ELF-1 (cell line): ENCODE results near the gene KRTAP12-3.

Experiments used
- DNase-seq: peaks from one replicate; pipeline ENCODE4 v3.0.0-alpha.2; 2016; ENCODE audit warnings: low read depth, low spot score

The KRTAP12-3 gene

GRCh38 chr21:44650973-44651675, 6.6 kb upstream of the KRTAP12-3 start:
- DNase-seq, result no peak

DNA sequence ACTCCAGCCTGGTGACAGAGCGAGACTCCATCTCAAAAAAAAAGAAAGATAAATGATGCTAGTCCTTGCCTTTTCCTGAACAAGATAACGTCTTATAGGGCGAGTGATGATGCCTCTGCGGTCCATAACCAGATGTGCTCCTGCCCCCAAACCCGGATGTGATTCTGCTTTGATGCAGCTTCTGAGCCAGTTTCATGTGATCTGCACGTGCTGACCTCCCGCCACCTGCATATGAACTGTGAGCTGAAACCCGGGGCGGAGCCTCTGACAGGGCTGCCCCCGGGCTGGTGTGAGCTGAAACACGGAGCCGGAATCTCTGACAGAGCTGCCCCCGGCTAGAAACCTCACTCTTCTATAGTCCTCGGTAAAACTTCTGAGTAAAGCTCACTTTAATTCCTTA, 4.6 kb upstream of the KRTAP12-3 start:
- DNase-seq, result peak; percentile 27

GRCh38 chr21:44653656-44654575, 3.8 kb upstream of the KRTAP12-3 start:
- DNase-seq, result no peak

- DNase-seq, result no peak
Observed at GRCh38 chr21:44654576-44655175, 3.1 kb upstream of the KRTAP12-3 start, which contains the start of gene KRTAP12-4. TSS of gene KRTAP12-4 (minus strand) at chr21:44654659. CDS start at chr21:44654614, 45 bp downstream.

GRCh38 chr21:44656868-44657267, 864 bp upstream of the KRTAP12-3 start:
- DNase-seq, result no peak

GRCh38 chr21:44658541-44658910, 794 bp downstream of the KRTAP12-3 start:
- no peak for DNase-seq

DNA sequence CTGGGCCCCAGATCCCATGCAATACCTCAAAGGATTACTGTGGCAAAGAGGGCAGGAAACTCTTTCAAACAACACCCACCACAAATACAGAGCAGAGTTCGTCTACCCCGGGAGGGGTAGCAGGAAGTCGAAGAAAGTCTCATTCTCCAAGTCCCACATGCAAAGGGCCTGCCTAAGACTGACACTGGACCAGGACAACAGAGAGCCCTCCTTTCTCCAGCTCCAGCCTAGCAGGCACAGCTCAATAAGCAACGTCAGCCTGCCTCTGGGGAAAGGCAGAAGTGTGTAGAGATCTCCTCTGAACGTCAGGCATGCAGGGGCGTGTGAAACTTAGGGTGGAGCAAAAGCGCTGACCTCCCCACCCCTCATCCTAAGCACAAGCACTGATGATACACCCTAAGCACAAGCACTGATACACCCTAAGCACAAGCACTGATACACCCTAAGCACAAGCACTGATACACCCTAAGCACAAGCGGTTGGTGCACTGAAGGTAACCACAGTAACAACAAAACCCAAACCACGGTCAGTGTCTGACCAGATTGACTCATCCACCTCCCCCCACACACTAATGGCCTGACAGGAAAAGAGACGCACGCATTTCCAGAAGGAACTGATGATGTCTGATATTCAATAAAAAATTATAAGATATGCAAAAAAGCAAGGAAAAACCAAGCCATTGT, 1.3 kb downstream of the KRTAP12-3 start:
- DNase-seq, result no peak

- DNase-seq, result peak; percentile 30
Observed at GRCh38 chr21:44661567-44661966, 3.8 kb downstream of the KRTAP12-3 start.

GRCh38 chr21:44664691-44665090, 7.0 kb downstream of the KRTAP12-3 start:
- DNase-seq, result no peak

DNA sequence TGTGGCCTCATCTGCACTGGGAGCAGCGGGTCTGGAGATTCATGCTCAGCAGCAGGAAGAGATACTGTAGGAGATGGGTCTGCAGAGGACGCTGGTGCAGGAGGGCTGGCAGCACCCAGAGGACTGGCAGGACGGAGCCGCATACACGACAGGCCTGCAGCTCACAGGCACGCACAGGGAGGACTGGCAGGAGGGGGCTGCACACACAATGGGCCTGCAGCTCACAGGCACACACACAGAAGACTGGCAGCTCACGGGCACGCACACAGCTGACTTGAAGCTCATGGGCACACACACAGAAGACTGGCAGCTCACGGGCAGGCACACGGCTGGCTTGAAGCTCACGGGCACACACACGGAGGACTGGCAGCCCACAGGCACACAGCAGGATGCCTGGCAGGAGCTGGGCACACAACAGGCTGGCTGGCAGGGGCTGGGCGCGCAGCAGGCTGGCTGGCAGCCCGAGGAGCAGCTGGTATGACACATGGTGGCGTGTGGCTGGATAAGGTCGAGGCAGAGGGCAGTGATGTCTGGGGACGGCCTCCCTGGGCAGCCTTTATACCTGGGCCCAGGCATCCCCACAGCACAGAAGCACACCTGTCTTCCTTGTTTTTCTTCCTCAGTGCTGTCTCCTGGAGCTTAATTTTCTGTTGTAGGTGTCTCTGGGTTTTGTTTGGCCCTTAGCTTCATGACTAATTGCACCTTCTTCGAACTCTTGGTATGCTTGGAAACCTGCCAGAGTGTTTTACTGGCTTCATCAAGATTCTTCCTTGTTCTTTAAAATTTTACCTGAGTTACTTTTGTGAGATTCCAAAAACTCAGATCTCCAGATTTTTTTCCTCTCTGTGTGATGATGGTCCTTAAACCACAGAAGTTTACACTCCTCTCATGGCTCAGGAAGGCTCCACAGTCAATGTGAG, 8.9 kb downstream of the KRTAP12-3 start, which contains the start of gene KRTAP12-2:
Gene KRTAP12-2 (minus strand): TSS at position 527 of the 920 bp plus-strand sequence. CDS start 41 bp downstream, at position 486.
- DNase-seq, result no peak

DNA sequence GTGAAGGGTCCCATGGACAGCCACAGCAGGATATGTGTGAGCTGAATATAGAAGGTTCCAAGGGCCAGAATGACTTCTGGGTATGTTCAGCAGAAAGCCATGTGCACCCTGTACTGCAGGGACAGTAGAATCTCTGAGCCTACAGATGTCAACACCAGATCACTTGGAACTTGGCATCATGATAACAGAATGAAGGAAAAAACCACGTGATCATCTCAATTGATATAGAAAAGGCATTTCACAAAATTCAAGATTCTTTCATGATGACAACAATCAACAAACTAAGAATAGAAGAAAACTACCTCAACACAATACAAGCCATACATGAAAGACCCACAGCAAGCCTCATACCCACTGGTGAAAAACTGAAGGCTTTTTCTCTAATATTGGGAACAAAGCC, 9.9 kb downstream of the KRTAP12-3 start:
- DNase-seq, result no peak

- DNase-seq, result no peak
Observed at GRCh38 chr21:44670642-44671432, 13.1 kb downstream of the KRTAP12-3 start.

GRCh38 chr21:44671911-44672310, 14.2 kb downstream of the KRTAP12-3 start:
- no peak for DNase-seq

DNA sequence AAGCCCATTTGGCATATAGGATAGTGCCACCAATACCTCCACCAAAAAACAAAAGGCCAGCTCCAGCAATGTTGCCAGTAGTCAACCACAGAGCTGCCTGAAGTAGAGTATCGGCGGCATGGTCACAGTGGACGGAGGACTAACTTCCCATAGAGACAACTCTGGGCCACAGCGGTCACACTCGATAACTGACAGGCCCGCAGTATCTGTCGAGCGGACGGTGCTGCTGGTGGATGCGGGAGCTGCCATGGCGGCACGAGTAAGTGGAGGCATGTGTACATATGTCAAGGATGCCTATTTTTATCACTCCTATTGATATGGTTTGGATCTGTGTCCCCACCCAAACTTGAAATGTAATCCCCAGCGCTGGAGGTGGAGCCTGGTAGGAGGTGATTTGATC, 20.1 kb downstream of the KRTAP12-3 start:
- no peak for DNase-seq

DNA sequence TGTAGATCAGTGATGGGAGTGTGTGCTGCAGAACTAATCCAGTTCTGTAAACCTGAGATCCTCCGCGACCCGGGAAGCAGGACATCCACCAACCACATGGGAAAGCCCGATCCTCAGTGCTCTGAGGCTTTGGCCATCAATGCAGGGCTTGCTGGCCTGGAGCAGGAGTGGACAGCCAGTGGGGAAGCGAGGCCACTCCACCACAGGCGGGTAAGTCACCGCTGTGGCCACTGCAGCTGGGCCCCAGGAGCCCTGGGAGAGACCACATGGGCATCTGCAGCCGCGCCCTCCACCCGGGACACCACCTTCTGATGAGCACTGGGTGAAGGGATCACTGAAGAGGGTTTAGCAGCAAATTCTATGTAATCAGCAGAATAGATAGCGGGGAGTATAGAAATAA, 23.4 kb downstream of the KRTAP12-3 start:
- no peak for DNase-seq

- DNase-seq, result no peak
Observed at GRCh38 chr21:44681861-44682579, 24.3 kb downstream of the KRTAP12-3 start, which contains the start of gene KRTAP12-1. TSS of gene KRTAP12-1 (minus strand) at chr21:44682163. CDS start at chr21:44682123, 40 bp downstream.

GRCh38 chr21:44682580-44683151, 24.9 kb downstream of the KRTAP12-3 start:
- no peak for DNase-seq

GRCh38 chr21:44684077-44684476, 26.3 kb downstream of the KRTAP12-3 start:
- no peak for DNase-seq

- DNase-seq, result no peak
Observed at GRCh38 chr21:44684483-44684882, 26.8 kb downstream of the KRTAP12-3 start.
